ENCODE measurements around the gene LAT.

The LAT gene

GRCh38 chr16:28980929-28981328 is 3.9 kb upstream of the LAT start:
- no peak for DNase-seq (ENCODE audit: extremely low read depth, low read depth)
- TF ChIP-seq, protein P1, sequence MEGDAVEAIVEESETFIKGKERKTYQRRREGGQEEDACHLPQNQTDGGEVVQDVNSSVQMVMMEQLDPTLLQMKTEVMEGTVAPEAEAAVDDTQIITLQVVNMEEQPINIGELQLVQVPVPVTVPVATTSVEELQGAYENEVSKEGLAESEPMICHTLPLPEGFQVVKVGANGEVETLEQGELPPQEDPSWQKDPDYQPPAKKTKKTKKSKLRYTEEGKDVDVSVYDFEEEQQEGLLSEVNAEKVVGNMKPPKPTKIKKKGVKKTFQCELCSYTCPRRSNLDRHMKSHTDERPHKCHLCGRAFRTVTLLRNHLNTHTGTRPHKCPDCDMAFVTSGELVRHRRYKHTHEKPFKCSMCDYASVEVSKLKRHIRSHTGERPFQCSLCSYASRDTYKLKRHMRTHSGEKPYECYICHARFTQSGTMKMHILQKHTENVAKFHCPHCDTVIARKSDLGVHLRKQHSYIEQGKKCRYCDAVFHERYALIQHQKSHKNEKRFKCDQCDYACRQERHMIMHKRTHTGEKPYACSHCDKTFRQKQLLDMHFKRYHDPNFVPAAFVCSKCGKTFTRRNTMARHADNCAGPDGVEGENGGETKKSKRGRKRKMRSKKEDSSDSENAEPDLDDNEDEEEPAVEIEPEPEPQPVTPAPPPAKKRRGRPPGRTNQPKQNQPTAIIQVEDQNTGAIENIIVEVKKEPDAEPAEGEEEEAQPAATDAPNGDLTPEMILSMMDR (IDR thresholded peaks at IDR 0.05; ENCODE audit: low read depth, low read length): no peak

DNA sequence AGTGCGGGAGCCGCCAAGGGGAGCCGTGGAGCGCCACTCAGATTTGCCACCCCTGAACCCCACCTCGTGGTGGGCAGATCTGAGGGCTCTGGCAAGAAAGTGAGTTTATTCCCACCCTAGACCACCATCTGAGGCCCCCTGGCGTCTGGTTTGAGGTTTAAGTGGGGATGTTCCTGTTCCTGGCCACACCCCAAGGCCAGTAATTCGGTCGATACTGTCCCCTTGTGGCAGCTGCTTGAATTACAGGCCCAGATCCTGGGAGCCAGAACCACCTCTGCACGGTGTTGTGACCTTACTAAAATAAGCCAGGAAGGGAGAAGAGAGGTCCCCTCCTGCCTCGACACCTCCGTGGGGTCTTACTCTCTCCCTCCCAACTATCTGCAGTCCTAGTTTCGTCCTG is 3.3 kb upstream of the LAT start:
- no peak for DNase-seq (ENCODE audit: extremely low read depth, low read depth)
- TF ChIP-seq, protein P1 (IDR thresholded peaks at IDR 0.05; ENCODE audit: low read depth, low read length): peak; percentile 36

DNA sequence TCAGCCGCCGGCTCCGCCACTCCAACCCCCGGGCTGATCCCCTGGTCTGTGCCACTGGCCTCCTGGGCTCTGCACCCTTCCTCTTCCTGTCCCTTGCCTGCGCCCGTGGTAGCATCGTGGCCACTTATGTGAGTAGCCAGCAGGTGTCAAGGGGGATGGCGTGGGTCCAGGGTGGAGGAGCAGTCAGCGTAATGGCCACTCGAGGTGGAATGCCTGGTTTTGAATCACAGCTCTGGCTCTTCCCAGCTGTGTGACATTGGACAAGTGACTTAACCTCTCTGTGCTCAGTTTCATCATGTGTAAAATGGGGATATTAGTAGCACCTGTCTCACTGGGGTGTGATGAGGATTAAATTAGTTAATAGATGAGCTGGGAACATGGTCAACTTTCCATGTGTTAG is 2.4 kb upstream of the LAT start:
- no peak for DNase-seq (ENCODE audit: extremely low read depth, low read depth)
- TF ChIP-seq, protein P1 (IDR thresholded peaks at IDR 0.05; ENCODE audit: low read depth, low read length): no peak

DNA sequence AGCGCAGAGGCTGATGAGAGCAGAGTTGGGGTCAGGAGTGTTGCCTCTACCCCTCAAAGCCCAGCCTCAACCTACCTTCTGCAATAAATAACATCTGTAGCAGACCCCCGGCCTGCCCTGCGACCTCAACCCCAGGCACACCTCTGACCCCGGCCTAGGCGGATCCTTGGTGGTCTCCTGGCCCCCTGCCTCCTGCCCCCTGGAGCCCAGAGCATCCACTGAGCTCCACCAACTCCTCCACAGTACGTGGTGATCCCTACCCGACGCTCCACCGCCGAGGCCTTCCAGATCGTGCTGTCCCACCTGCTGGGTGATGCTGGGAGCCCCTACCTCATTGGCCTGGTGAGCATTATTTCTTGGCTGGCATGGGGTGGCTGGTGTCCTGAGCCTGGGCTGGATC is 1.9 kb upstream of the LAT start:
- TF ChIP-seq, protein P1 (IDR thresholded peaks at IDR 0.05; ENCODE audit: low read depth, low read length): no peak
- DNase-seq (ENCODE audit: extremely low read depth, low read depth): no peak

GRCh38 chr16:28983644-28984043 is 1.2 kb upstream of the LAT start:
- DNase-seq (ENCODE audit: extremely low read depth, low read depth): no peak
- TF ChIP-seq, protein P1 (IDR thresholded peaks at IDR 0.05; ENCODE audit: low read depth, low read length): no peak

- DNase-seq (ENCODE audit: extremely low read depth, low read depth): no peak
- TF ChIP-seq, protein P1 (IDR thresholded peaks at IDR 0.05; ENCODE audit: low read depth, low read length): no peak
Observed at GRCh38 chr16:28984091-28984490, 761 bp upstream of the LAT start.

- TF ChIP-seq, protein P1 (IDR thresholded peaks at IDR 0.05; ENCODE audit: low read depth, low read length): no peak
- DNase-seq (ENCODE audit: extremely low read depth, low read depth): no peak
Observed at GRCh38 chr16:28985211-28986041, 574 bp downstream of the LAT start.
